Neural progenitor cell (in vitro differentiated cells): Measurements from ENCODE around the gene TET2.

Experiments
- CTCF ChIP-seq: fragments of 200-600 bp; sonication (generic); IDR thresholded peaks from 2 replicates; pipeline ENCODE4 v1.5.1; 2017; ENCODE audit warnings: antibody characterized with exemption, mild to moderate bottlenecking
- EZH2 ChIP-seq: fragments of 200-600 bp; sonication (generic); IDR thresholded peaks from 2 replicates; pipeline ENCODE4 v1.6.1; 2017; ENCODE audit warnings: antibody characterized with exemption, mild to moderate bottlenecking, moderate library complexity
- EZH2phosphoT487 ChIP-seq: fragments of 200-600 bp; sonication (generic); IDR thresholded peaks from 2 replicates; pipeline ENCODE4 v1.6.1; 2017; ENCODE audit warnings: antibody characterized with exemption

- TF ChIP-seq CTCF (no peak), EZH2 (no peak), EZH2phosphoT487 (no peak)
These were observed 45.8 kb downstream of the TET2 start for GRCh38 chr4:105192474-105192873.
